Middle frontal gyrus (tissue), 1 donor: ENCODE results near the gene ASPDH.
"Not testable (repeated sequence)": the region's sequence is repeated elsewhere in the genome, so short reads cannot be mapped to it uniquely, and the experiment has no call there.

Source experiments
- DNase-seq: peaks from one replicate; pipeline ENCODE4 v3.0.0-alpha.2; 2015; ENCODE audit warnings: low spot score; ENCODE audit errors: extremely low spot score

ASPDH gene

DNA sequence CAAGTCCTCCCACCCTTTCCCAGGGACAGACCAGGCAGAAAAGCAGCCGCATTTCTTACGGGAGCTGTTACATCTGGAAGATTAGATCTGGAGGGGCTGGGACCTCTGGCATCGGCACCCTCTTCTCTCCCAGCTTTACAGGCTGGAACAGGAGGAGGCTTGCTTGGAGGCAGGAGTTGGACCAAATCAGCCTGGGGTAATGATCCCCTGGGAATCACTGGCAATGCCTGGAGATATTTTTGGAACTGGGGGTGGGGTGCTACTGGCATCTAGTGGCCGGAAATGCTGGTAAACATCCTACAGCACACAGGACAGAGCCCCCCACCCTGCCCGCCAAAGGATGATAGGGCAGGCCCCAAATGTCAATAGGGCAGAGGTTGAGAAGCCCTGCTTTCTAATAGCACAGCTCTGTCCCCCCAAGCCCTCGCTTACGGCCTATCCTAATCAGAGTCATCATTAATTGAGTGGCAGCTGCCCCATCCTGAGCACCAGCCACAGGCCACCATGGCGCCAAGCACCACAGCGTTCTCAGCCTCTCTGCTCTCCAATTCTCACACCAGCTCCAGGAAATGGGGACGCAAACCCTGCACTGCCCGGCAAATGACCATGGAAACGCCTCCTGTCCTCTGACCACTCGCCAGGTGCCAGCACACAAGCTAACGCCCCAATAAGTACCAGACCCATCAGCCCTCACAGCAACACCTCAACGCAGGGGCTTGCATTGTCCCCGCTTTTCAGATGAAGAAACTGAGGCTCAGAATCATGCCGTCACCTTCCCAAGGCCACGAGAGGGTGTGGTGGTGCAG lies 33.9 kb upstream of the ASPDH start:
- no peak for DNase-seq

DNA sequence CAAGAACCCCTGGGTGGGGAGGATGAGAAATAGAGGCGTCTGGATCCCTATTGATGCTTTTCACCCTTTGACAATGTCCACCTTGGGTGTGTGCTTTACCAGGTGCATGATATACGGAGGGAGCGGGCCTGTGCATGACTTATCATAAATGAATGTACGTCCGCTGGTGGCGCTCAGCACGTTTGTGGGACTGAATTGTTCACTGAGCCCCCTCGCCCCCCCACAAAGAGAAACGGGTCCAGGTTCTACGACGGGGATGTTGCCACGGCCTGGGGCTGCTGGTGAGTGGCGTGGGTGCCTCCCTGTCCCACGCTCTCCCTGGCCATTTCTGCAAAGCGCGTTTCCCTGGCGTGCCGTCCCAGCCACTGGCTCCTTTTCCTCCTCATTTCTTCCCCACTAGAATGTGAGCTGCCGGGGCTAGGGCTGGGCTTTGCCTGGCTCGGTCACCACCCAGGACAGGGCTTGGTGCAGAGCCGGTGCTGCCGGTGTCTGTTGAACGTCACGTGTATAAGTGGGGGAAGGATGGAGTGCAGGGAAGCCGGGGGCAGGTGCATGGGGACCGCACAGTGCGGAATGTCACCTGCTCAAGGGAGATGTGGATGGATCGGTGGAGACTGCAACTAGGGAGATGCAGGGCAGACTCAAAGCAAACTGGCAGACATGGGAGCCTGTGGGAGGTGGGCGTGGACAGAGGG lies 33.0 kb upstream of the ASPDH start:
- DNase-seq, result no peak

DNA sequence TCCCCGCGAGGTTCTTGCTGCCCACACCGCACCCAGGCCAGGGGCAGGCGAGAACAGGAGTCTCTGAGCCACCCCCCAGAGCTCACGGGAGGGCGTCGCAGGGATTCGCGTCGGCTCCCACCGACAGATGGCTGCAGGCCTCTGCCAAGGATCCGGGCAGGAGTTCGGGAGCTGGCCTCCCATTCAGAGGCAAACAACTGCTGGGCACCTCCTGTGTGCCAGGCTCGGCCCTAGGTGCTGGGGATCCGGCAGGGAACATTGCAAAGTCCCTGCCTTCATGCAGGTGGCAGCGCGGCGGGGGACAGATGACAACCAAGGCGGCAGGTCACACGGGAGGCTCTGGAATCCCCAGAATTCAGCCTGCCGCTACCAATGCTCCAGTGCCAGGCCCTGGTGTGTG lies 29.2 kb upstream of the ASPDH start:
- DNase-seq, result no peak

DNA sequence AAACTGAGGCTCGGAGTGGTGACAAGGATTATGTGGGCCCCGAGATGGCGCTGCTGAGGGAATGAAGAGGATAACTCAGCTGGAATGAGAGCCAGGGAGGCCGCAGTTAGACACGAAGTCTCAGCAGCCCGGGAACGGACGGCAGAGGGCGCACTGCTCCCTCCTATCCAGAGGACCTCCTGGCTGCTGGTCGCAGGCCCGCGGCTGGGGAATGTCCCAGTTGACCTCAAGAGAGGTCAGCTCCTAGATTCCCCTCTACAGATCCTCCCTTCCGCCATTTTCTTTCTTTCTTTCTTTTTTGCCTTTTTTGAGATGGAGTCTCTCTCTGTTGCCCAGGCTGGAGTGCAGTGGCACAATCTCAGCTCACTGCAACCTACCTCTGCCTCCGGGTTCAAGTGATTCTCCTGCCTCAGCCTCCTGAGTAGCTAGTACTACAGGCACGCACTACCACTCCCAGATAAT lies 24.1 kb upstream of the ASPDH start:
- peak; percentile 71 for DNase-seq

DNA sequence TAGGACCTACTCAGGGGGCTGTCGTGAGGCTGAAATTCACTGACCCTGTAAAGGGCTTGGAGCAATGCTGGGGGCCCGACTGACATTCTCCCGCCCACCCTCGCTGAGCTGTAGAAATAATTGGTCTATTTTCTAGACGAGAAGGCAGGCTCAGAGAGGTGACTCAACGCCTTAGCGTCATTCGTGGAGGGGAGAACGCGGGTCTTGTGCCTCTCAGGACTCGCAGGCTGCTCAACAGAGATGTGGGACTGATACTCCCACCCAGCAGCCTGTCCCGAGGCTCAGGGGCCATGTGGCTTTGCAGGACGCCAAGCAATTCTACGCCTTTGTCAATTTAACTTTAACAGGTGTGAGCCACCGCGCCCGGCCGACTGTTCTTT lies 23.6 kb upstream of the ASPDH start:
- no peak for DNase-seq

DNA sequence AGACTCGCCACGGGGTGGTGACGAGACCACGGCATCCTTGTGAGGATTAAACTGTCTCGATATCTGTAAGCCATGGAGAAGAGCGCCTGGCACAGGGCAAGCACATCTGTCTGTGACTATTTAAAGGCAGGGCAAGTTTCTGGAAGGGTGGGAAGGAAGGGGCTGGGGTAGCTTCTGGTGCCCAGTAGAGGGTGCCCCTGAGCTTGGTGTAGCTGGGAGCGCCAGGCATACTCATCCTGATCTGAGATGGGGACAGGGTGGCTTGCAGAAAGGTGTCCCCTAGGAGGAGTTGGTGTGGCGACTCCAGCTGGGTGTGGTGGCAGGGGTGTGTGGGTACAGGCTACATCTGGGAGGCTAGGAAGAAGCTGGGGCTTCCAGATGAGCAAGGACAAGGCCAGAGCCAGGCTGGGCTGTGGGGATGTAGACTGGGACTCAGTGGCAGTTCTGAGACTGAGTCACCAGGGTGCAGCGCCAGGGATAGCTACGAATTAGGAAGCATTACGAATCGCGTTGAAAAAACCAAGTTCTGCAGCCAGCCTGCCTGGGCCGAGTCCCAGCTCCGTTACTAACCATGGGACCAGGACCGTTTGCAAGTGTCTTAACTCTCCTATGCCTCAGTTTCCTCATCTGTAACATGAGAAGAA lies 23.1 kb upstream of the ASPDH start:
- no peak for DNase-seq

DNA sequence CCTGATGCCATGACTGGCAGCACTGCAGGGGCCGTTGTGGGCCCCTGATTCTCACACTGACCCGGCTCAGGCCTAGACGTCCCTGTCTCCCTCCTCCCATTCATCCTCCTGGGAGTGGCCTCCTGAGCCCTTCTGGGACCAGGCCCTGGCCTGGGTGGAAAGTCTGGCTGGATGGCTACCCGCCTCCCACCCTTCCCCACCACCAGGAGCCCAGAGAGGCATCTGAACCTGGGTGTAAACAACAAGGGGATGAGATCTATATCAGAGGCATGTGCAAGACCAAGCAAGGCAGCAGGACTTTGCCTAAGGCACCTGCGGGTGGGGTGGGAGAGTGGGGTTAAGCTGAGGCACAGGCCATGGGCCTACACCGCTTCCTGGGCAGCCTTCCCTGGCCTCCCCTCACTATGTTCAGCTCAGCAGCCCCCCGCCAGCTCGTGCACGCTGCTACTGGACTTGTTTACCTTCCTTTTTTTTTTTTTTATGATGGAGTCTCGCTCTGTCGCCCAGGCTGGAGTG lies 22.0 kb upstream of the ASPDH start:
- DNase-seq, result no peak

DNA sequence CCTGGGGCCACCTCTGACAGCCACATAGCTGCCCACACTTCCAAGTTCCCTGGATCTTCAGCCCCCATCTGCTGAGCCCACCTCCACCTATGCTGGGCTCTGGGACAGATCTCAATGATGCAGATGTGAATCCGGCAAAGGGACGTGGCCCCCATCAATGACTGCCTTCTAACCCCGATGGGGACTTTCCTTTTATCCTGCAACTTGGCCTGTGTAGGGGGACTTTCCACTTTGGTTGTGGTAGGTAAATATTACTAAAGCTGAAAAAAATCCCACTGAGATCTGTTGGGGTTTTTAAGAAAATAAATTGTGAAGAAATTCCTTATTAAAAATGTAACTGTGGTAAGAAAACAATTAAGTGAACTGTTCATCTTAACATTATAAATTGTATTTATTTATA lies 20.8 kb upstream of the ASPDH start:
- no peak for DNase-seq

DNA sequence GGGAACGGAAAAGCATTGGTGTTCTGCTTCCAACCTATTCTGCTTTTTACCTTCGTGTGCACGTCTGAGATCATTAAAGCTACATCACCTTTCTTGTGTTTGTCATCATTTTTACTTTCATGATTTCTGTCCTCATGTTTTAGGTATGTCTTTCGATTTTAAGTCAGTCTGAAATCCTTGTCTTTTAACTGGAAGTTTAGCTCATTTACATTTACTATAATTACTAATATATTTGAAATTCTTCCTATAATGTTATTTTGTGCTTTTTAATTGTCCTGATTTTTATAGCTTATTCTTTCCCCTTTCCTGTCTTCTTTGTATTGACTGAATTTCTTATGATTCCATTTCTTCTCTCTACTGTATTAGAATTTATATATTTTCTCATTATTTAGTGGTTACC lies 19.2 kb upstream of the ASPDH start:
- DNase-seq, result no peak

DNA sequence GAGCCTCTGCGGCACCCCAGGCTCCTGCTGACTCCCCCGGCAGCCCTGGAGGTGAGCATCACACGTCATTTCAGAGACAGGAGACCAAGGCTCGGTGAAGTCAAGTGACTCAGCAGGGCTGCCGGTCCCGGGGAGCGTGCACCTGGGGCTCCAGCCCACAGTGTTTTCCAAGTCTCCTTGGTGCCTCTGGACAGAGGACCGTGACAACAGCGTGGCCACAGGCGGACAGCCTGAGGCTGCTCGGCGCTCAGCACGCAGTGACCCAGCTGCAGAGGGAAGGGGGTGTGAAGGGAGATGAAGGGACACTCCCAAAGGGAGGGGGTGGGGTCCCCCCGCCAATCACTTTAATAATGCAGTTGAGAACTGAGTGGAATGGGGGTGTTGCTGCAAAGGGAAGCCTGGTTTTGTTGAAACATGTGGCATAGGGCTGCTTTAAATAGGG lies 17.5 kb upstream of the ASPDH start:
- DNase-seq, result no peak

DNA sequence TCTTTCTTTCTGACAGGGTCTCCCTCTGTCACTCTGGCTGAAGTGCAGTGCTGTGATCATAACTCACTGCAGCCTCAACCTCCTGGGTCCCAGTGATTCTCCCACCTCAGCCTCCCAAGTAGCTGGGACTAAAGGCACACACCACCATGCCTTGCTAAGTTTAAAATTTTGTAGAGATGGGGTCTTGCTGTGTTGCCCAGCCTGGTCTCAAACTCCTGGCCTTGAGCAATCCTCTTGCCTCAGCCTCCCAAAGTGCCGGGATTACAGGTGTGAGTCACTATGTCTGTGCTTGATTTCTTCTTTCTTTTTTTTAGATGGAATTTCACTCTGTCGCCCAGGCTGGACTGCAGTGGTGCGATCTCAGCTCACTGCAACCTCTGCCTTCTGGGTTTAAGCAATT lies 14.3 kb upstream of the ASPDH start:
- DNase-seq, result not testable (repeated sequence)

DNA sequence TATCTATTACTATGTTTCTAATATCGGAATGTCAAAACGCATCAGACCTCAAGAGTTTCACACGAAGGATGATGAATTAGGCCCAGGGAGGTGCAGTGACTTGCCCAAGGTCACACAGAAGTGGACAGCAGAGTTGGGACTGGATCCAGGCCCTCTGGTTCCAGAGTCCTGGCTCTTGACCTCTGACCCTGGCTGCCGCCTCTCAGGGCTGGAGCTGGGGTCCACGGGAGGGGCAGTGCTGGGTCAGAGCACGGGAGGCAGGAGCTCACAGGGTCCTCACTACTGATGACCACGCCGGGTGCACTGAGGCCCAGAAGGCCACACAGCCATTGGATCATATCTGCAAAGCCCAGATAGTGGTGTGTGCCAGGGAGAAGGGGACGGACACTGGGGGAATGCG lies 9.2 kb upstream of the ASPDH start:
- no peak for DNase-seq

DNA sequence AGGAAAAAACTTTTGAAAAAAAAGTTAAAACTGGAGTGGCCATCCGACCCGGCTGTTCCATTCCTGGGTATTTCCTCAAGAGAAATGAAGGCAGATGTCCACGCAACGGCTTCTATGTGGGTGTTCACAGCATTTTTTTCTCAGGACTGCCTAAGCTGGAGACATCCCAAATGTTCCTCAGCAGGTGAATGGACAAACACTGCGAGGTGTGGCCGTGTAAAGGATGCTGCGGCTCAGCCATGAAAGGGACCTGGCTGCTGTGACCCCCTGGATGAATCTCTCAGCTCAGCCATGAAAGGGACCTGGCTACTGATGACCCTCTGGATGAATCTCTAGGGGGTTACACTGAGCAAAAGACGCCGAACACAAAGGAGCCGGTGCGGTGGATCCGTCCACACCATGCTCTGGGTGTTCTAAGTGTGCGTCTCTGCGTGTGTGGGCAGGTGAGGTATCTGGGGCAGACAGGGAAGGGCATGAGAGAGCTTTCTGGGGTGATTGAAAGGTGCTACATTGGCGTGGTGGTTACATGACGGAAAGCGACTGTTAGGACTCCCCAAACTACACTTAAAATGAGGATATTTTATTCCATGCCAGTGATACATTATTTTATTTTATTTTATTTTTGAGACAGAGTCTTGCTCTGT lies 7.2 kb upstream of the ASPDH start:
- no peak for DNase-seq

DNA sequence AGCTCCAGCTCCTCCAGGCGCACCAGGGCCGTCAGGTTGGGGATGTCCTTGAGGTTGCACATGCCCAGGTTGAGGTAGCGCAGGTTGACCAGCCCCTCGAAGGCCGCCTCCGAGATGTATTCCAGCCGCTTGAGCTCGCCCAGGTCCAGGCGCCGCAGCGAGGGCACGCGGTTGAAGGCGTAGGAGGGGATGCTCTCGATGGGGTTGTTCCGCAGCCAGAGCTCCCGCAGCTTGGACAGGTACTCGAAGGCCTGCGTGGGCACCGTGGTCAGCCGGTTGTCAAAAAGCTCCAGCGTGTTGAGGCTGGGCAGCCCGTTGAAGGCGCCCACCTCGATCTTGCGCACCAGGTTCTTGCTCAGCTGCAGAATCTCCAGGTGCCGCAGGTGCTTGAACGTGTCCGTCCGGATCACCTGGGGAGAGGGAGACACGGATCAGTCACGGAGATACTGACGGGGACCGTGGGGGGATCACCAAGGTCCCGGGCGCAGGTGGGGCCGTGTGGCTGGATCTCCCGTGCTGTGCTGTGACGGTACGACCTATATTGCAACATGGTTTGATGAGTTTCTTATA lies 5.4 kb upstream of the ASPDH start:
- no peak for DNase-seq

DNA sequence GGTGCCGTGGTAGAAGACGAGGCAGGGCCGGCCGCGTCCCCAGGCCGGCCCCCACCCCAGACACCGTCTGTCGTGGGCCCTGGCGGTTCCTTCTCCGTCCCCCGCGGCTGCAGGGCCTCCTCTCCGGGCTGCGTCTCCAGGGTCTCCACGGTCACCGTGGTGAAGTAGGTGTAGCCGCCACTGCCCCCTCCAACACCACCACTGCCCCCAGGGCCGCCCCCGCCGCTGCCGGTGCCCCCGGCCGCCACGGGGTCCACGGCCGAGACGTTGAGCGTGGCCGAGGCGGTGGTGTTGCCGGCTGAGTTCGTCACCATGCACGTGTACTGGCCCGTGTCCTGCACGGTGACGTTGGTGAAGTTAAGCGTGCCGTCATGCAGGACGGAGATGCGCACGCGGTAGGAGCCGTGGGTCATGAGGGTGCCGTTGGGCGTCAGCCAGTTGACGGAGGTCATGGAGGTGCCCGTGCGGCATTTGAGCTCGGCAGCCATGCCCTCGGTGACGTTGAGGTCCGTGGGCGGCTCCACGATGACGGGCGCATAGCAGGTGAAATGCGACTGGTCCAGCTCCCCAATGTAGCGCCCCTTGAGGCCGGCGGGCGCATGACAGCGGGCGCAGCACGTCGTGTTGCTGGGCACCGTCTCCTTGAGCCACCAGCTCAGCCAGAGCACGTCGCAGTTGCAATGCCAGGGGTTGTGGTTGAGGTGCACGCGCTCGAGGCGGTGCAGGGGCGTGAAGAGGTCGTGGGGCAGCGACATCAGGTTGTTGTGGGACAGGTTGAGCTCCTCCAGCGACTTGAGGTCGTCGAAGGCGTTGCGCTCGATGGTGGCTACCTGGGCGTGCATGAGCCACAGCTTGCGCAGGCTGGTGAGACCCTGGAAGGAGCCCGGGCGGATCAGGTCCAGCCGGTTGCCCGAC lies 4.6 kb upstream of the ASPDH start:
- no peak for DNase-seq

DNA sequence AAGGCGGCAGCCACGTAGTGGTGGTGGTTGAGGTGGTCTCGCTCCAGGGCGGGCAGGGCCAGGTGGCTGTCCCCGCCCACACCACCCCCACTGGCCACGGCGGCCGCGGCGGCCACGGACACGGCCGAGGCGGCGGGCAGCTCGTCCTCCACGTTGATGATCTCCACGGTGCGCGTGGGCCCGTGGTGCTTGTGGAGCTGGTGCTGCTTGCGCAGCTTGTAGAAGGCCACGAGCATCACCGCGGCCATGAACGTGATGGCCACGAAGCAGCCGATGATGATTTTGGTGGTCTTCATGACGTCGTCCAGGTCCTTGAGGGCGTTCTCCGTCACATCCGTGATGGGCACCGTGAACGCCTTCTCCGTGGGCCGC lies 4.0 kb upstream of the ASPDH start:
- DNase-seq, result no peak

DNA sequence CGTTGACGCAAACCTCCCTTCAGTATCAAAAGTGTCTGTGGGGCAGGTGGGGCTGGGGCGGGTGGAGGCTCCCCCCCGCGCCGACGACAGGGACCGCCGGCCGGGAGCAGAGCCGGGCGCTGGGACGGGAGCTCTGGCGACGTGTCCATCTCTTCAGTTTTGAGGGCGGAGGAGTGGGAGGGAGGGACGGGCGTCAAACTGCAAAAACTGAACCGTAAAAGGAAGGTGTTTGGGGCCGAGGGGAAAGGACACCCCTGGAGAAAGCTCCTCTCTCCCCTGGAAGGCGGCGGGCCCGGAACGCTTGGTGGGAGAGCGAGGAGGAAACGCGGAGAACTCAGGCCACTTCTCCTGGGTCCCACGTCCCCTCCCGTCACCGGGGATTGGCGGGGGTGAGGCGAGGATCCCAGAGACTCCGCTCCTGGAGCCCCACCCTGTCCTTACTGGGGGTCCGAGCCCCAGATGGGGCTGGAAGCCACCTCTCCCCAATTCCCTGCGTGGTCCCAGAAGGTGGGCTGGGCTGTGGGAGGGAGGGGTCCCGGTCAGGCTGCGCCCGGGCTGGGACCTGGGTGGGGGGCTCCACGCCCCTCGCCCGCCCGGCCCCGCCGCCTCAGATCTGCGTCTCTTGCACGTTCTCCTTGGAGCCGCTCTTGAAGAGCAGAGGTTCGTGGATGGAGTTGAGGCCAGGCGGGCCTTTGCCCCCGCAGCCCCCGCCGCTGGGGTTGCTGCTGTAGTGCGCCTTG lies 3.4 kb upstream of the ASPDH start:
- DNase-seq, result no peak

DNA sequence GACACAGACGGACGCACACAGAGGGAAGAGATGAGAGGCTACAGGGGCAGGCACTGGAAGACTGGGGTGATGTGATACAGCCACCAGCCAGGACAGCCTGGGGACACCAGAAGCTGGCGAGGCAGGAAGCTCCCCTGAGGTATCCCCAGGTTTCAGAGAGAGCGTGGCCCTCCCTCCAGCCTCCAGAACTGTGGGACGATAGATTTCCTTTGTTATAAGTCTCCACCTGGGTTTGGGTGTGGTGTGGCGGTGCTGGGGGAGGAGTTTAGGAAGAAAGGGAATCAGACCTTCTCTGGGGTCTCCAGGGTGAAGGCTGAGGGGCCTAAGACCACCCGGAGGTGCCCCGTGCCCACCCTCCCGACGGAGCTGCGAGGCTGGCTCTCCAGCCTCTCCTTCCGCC lies 2.7 kb upstream of the ASPDH start:
- DNase-seq, result no peak

DNA sequence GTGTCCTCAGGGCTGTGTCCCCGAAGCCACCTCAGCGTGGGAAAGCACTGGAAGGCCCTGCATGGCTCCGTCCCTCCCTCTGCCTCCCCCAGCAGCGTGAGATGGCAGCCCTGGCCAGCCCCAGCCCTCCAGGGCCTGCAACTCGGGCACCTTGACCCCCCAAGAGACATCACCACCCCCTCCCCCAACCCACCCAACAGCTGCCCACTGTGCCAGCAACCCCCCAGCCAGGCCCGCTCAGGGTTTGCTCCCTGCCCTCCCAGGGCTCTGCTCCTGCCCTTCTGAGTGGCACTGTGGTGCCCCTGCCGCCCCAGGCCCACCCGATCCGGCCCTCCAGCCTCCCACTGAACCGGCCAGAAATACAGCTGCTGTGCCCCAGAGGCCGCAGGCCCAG lies 1.5 kb upstream of the ASPDH start:
- no peak for DNase-seq
